Heart right ventricle (tissue), 16 donors: ENCODE results near the gene SMAD1. TPM values are rescaled to one million over a fixed set of nuclear protein-coding genes. Genes with fewer than 3 reads are reported as not detected.

ENCODE experiments used
- ATAC-seq, 8 donors: fragments of 200-7000 bp; cut with Tn5 transposase; one replicate each; pipeline ENCODE4 v1.9.1; 2020; ENCODE audit warnings: mild to moderate bottlenecking in 8 of 8, moderate library complexity in 8 of 8, moderate number of reproducible peaks in 1 of 8
- DNase-seq, 2 donors: peaks; one replicate each; pipeline ENCODE4 v3.0.0-alpha.2; 2020
- H3K27ac ChIP-seq, 10 donors: fragments of 200-600 bp; sonication (generic) in 2 of 10; one replicate each; pipeline versions ENCODE4 v1.5.0 to v1.8.0; 2020 to 2022; ENCODE audit warnings: mild to moderate bottlenecking in 3 of 10
- H3K27me3 ChIP-seq, 7 donors: fragments of 200-600 bp; one replicate each; pipeline ENCODE4 v1.8.0; 2021 to 2022; ENCODE audit warnings: mild to moderate bottlenecking in 2 of 7
- H3K36me3 ChIP-seq, 9 donors: fragments of 200-600 bp; sonication (generic) in 1 of 9; one replicate each; pipeline versions ENCODE4 v1.5.0 to v1.8.0; 2020 to 2022; ENCODE audit warnings: mild to moderate bottlenecking in 2 of 9
- H3K4me1 ChIP-seq, 9 donors: fragments of 200-600 bp; sonication (generic) in 1 of 9; one replicate each; pipeline versions ENCODE4 v1.5.0 to v1.8.0; 2020 to 2022; ENCODE audit warnings: mild to moderate bottlenecking in 4 of 9
- H3K4me3 ChIP-seq, 10 donors: fragments of 200-600 bp; sonication (generic) in 2 of 10; one replicate each; pipeline versions ENCODE4 v1.5.0 to v1.8.0; 2020 to 2022; ENCODE audit warnings: mild to moderate bottlenecking in 7 of 10, moderate library complexity in 2 of 10
- H3K9me3 ChIP-seq, 11 donors: fragments of 200-600 bp in 10 of 11; sonication (generic) in 2 of 11; one replicate each; pipeline versions ENCODE4 v1.5.0 to v1.8.0; 2013 to 2022; ENCODE audit warnings: mild to moderate bottlenecking in 2 of 11, control low read depth in 1 of 11, moderate library complexity in 1 of 11
- WGBS, 2 donors: extraction: QIAGEN DNeasy Blood & Tissue Kit; methylation state at CpG; one replicate each; pipeline ENCODE4 v1.1.7; 2013; ENCODE audit warnings: inconsistent platforms in 1 of 2; 5-methylcytosine and 5-hydroxymethylcytosine counted together
- intact Hi-C, 10 donors: fragments of 100-400 bp; cut with DNase I; formaldehyde crosslinking; loops; one replicate each; pipeline versions ENCODE4 v1.11.1 to v1.14.2; 2022
- polyA plus RNA-seq, 2 donors: library from polyadenylated mRNA; stranded (reverse); fragments of 200-250 nt; gene quantifications; one replicate each; pipeline ENCODE4 v1.2.3, GENCODE V29; 2013
- total RNA-seq, 10 donors: library from RNA; stranded (reverse); fragmentation: NEBNext Ultra II Directional in 3 of 10; extraction: Animal tissue kit (Norgen Biotek cat#: 25700) in 3 of 10; gene quantifications; one replicate each; pipeline versions ENCODE4 v1.2.1 to v1.2.4, GENCODE V29; 2021 to 2023
- TF ChIP-seq, protein P1 (sequence below), 9 donors: fragments of 200-600 bp; sonication (generic) in 2 of 9; IDR thresholded peaks; one replicate each; pipeline versions ENCODE4 v1.5.0 to v1.8.0; 2021 to 2022; ENCODE audit warnings: antibody characterized with exemption in 9 of 9, mild to moderate bottlenecking in 5 of 9, moderate library complexity in 1 of 9
- donor health status: Arrhythmogenic right ventricular cardiomyopathy.
- donor health status: ischemic (EF 13 %, LVEDD 7.1; RV severe dilation, severe dysfunction).
- donor health status: healthy with polysubstance abuse.
- donor health status: DM: no; HTN: yes; CAD: no.
- donor health status: DM: no; HTN: no; CAD: no.
- donor health status: ischemic (EF 25% LVEDD 6.9; RV normal size, moderate dysfunction).
- donor health status: ischemic (EF 25% LVEDD 5.7; RV mildly dilated, moderate dysfunction).
- donor health status: healthy.
- donor health status: DM: yes; HTN: yes; CAD: no.
- donor health status: Ischemic cardiomyopathy.
- donor health status: ischemic (EF 35%, LVEDD 5.7; RV mildly dilated, moderate dysfunction).
- donor health status: nonischemic (EF 11% LVEDD 7.7; RV severe dilation, severe dysfunction).
- donor health status: DM: yes; HTN: yes; CAD: no.
- donor health status: PGD.
- donor health status: ischemic (EF 29% LVEDD 5.4; RV normal size, mild dysfunction).
- donor health status: nonischemic (EF 23%, LVEDD 6.1; RV moderate dilation, normal function).

SMAD1 gene
- total and polyA plus RNA-seq, 12 donors: 2.6 to 19.4 (median 14.8) TPM

GRCh38 chr4:145602129-145602760 lies 120.6 kb downstream of the SMAD1 start:
- H3K9me3 ChIP-seq: peaks cover 0 to 20% (median 10%) of the 10 kb centered on the region in 11 donors
- no peak overlapping the region for H3K27ac ChIP-seq
- H3K4me1 ChIP-seq: no peaks in the 10 kb centered on the region
- H3K36me3 ChIP-seq: no peaks in the 10 kb centered on the region
- intact Hi-C loops: no loop called here
- ATAC-seq: no peak
- peaks cover 0 to 4% (median 0%) of the 10 kb centered on the region in 7 donors for H3K27me3 ChIP-seq
- WGBS, 2 donors: 85 to 90% methylated on average over 4 of the region's 4 CpGs
- DNase-seq: no peak
- no peak overlapping the region for H3K4me3 ChIP-seq
- TF ChIP-seq, protein P1, sequence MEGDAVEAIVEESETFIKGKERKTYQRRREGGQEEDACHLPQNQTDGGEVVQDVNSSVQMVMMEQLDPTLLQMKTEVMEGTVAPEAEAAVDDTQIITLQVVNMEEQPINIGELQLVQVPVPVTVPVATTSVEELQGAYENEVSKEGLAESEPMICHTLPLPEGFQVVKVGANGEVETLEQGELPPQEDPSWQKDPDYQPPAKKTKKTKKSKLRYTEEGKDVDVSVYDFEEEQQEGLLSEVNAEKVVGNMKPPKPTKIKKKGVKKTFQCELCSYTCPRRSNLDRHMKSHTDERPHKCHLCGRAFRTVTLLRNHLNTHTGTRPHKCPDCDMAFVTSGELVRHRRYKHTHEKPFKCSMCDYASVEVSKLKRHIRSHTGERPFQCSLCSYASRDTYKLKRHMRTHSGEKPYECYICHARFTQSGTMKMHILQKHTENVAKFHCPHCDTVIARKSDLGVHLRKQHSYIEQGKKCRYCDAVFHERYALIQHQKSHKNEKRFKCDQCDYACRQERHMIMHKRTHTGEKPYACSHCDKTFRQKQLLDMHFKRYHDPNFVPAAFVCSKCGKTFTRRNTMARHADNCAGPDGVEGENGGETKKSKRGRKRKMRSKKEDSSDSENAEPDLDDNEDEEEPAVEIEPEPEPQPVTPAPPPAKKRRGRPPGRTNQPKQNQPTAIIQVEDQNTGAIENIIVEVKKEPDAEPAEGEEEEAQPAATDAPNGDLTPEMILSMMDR (IDR thresholded peaks at IDR 0.05): no peak

DNA sequence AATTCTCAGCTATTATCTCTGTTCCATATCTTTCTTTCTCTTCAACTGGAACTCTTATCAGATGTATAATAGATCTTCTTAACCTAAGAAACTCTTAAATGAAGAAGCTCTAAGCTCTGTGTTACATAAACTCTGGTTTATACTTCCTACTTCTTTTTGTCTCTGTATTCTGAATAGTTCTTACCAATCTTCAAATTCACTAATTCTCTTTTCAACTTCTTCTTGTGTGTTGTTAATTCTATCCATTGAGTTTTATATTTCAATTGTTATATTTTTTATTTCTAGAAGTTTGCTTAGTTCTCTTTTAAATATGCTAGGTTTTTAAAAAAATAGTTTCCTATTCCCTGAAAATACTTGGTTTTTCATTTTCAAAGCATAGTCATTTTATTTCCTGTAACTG lies 124.3 kb downstream of the SMAD1 start:
- Histone ChIP-seq H3K27me3 (peaks cover 0 to 4% (median 0%) of the 10 kb centered on the region in 7 donors), H3K4me1 (peaks cover 0 to 8% (median 0%) of the 10 kb centered on the region in 9 donors), H3K4me3 (no peak overlapping the region), H3K36me3 (no peaks in the 10 kb centered on the region), H3K27ac (no peak overlapping the region), H3K9me3 (peaks cover 0 to 20% (median 10%) of the 10 kb centered on the region in 11 donors)
- ATAC-seq (no peak), DNase-seq (no peak)
- TF ChIP-seq, protein P1 (IDR thresholded peaks at IDR 0.05): no peak
- intact Hi-C loops: loop anchor here in 4 of 10 donors (5.0 kb wide), 3 partner anchors 369 to 389 kb away; no protein-coding TSS in a partner anchor

Other genes with a start within 250 kb of the SMAD1 start
- 10 to 100 TPM in 5 of 10 donors, 1 to 10 TPM in 5; 6.6 to 13.5 (median 9.8) TPM for gene MMAA, start 137.5 kb downstream of the SMAD1 start, total RNA-seq
- 1 to 10 TPM; 3.3 to 7.1 TPM for gene MMAA, start 137.5 kb downstream of the SMAD1 start, polyA plus RNA-seq
- gene C4orf51, start 198.3 kb downstream of the SMAD1 start, total RNA-seq: not detected
- not detected for gene C4orf51, start 198.3 kb downstream of the SMAD1 start, polyA plus RNA-seq